GM21381 (cell line): ENCODE measurements around the gene MAGEA1.
"Not testable (repeated sequence)": the region's sequence is repeated elsewhere in the genome, so short reads cannot be mapped to it uniquely, and the experiment has no call there.

Experiments used
- ATAC-seq: cut with Tn5 transposase; IDR thresholded peaks from one replicate; pipeline ENCODE4 v1.9.1; 2021; ENCODE audit warnings: mild to moderate bottlenecking, moderate library complexity; ENCODE audit not compliant: unreplicated experiment

The MAGEA1 gene, protein sequence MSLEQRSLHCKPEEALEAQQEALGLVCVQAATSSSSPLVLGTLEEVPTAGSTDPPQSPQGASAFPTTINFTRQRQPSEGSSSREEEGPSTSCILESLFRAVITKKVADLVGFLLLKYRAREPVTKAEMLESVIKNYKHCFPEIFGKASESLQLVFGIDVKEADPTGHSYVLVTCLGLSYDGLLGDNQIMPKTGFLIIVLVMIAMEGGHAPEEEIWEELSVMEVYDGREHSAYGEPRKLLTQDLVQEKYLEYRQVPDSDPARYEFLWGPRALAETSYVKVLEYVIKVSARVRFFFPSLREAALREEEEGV

DNA sequence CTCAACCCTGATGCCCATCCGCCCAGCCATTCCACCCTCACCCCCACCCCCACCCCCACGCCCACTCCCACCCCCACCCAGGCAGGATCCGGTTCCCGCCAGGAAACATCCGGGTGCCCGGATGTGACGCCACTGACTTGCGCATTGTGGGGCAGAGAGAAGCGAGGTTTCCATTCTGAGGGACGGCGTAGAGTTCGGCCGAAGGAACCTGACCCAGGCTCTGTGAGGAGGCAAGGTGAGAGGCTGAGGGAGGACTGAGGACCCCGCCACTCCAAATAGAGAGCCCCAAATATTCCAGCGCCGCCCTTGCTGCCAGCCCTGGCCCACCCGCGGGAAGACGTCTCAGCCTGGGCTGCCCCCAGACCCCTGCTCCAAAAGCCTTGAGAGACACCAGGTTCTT is at the start of gene MAGEA1:
MAGEA1 (plus strand) TSS at position 154 of the 400 bp plus-strand sequence. CDS start 3,106 bp downstream, outside the sequence.
- no peak for ATAC-seq

DNA sequence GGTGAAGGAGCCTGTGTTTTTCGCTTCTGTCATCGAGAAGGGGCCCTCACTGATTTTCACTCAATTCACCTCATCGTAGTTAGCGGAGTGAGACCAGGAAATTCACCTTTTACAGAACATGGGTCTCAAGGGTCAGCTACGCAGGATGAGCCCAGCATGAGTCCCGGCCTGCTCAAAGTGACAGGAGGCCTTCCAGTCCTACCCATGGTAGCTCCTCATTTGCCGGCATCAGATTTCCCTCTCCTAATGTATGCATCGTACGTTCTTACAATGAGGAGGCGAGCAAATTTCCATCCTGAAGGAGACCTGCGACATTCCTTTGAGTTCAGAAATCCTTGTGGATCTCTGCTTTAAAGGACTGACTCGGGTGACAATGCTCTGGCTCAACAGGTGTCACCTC is 46.2 kb upstream of the MAGEA1 start:
- not testable (repeated sequence) for ATAC-seq

DNA sequence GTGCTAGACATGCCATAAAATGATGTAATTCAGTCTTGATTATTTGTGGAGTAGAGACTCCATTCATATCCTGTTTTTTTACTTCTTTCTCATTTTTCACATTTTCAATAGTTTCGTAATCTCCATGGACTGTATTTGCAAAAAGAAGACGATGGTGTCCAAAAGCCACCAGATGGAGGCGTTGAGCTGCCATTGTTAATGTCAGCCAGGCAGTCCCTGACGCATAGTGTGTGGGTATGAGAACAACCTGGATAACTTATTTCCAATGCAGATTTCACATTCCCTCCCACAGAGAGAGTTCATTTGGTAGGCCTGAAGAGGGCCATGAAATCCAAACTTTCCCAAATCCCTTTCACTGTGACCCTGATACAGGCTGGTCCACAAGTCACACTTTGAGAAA is 40.0 kb upstream of the MAGEA1 start:
- ATAC-seq: not testable (repeated sequence)

DNA sequence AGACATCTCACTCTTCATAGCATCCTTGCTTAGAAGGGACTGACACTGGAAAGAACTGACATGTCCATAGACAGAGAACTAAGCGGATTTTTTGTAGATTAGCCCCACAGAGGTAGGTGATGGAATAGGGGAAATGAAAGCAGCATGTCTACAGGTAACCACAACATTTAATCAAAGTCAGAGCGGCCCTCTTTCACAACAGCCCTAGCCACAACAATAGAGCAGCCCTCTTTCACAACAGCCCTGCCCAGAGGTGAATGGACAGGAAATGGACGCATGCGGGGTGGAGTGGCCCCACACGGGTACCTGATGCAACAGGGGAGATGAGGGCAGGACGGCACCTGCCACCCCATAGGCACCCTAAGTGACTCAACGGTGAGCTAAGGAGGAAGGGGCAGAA is 32.8 kb upstream of the MAGEA1 start:
- ATAC-seq: not testable (repeated sequence)

DNA sequence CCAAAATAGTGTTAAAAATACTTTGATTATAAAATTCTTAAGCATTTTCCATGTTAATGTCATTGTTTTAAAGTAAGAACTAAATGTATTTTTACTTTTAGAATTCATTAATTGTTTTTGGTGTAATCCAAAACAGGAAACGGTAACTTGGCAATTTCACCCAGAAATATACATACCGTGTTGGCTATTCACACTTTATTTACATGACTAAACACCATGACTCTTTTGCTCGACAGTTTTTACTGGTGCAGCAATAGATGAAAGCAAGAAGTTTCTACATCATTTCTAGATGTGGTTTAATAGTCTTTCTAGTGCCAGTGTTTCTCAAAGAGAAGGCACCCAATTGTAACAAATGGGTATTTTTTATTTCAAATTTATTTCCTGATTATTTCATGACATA is 25.6 kb upstream of the MAGEA1 start:
- no peak for ATAC-seq

DNA sequence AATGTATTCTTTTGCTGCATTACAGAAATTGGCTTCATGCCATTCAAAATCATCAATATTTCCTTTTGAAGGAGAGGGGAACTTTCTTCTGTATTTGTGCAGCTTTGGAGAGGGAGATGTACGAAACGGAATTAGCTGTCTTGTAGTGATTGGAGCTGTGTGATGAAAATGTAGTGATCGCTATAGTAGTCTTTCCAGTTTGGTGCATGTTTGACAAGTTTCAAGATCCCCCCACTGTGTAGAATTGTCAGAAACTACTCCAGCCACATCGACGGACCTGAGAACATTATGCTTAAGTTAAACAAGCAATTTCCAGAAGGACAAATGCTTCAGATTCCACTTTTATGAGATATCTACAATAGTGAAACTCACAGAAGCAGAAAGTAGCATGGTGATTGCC is 21.6 kb upstream of the MAGEA1 start:
- ATAC-seq: no peak

DNA sequence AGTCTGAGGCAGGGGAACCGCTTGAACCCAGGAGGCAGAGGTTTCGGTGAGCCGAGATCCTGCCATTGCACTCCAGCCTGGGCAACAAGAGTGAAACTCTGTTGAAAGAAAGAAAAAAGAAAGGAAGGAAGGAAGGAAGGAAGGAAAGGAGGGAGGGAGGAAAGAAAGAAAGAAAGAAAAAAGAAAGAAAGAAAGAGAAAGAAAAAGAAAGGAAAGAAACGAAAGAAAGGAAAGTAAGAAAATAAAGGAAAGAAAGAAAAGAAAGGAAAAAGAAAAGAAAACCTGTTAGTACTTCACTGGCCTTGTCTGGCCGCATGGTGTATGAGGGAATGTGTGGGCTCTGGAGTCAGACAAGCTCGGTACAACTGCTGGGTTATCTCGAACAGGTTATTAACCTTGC is 20.8 kb upstream of the MAGEA1 start:
- no peak for ATAC-seq

DNA sequence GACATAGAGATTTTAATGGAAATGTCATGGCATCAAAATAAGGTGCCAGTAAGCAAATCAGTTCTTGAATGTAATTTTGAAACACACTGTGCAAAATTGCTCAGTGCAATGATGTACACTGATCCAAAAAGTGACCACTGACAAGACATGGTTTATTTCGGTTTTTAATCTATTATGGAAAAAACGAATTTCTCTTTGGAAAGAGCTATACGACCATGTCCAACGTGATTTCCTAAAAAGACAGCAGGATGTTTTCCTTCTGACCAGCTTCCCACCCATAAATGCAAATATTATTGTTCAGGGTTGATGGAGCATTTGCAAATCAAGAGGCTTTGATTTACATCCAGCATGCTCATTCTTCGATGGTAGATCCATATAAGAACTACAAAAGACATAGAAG is 17.1 kb upstream of the MAGEA1 start:
- ATAC-seq: no peak

DNA sequence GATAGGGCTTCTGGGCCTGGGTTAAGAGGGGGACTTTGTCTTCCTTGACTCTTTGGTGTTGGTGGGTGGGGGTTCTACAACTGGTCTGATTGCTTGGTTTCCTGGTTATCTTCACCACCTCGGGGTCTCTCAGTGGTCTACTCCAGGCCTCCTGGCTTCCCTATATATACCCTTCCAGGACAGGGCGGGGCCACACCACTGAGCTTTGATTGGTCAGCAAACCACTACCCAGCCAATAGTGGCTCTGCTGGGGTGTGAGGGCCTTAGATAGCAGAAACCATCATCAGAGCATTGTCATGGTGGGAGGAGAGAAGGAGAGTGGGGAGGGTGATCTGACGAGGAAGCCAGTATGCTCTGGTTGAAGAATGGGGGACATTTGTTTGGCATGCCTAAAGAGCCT is 14.4 kb upstream of the MAGEA1 start:
- no peak for ATAC-seq

DNA sequence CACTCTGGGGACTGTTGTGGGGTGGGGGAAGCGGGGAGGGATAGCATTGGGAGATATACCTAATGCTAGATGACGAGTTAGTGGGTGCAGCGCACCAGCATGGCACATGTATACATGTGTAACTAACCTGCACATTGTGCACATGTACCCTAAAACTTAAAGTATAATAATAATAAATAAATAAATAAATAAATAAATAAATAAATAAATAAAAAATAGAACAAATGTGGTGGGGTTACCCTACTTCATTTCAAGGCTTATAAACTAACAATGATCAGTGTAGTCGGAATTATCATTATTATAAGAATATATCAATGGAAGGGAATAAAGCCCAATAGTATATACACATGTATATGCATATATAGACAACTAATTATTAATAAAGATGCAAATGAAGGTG is 10.7 kb upstream of the MAGEA1 start:
- not testable (repeated sequence) for ATAC-seq

DNA sequence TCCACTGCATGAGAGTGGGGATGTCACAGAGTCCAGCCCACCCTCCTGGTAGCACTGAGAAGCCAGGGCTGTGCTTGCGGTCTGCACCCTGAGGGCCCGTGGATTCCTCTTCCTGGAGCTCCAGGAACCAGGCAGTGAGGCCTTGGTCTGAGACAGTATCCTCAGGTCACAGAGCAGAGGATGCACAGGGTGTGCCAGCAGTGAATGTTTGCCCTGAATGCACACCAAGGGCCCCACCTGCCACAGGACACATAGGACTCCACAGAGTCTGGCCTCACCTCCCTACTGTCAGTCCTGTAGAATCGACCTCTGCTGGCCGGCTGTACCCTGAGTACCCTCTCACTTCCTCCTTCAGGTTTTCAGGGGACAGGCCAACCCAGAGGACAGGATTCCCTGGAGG is 2.7 kb downstream of the MAGEA1 start:
- no peak for ATAC-seq

DNA sequence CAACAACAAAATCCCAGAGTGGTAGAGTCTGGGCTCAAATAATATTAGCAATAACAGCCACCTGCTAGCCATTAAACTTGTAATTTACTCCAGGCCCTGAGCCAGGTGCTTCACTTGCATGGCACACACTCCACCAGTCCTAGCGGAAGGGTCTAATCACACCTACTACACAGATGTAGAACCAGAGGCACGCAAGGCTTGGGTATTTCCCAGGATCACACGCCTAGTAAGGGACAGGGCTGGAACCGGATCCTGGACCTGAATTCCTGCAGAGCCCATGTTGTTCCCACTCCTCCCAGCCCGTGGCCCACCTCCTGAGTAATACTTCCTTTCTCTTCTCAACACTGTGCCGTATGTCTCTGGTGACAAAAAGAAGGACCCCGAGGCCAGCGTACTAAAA is 5.7 kb downstream of the MAGEA1 start:
- ATAC-seq: no peak

DNA sequence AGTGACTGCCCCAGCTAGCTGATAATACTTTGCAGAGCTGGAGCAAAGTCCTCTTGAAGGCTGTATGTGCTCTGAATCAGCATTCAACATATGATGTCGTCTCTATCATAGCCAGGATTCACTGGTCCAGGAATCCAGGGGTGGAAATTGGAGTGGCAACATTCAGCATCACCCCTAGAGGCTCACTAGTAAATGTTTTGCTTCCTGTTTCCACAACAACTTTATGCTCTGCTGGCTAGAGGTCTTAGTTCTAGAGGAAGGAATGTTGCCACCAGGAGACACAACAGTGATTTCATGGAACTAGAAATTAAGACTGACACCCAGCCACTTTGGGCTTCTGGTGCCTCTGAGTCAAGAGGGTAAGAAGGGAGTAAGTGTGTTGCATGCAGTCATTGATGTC is 11.3 kb downstream of the MAGEA1 start:
- ATAC-seq: no peak

DNA sequence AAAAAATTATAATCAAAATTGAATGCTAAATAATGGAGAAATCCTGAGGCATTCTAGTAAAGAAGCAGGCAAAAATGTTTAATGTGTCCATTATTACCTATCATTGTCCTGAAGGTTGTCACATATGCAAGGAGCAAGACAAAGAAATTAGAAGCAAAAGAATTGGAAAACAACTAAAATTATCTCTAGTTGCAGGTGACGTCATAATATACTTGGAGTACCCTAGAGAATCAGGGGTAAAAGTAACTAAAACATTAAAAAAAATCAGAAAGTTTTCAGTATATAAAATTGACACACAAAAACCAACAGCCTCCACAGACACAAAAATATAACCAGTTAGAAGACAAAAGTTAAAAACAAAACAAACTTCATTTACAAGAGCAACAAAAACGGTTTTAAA is 21.4 kb downstream of the MAGEA1 start:
- no peak for ATAC-seq

DNA sequence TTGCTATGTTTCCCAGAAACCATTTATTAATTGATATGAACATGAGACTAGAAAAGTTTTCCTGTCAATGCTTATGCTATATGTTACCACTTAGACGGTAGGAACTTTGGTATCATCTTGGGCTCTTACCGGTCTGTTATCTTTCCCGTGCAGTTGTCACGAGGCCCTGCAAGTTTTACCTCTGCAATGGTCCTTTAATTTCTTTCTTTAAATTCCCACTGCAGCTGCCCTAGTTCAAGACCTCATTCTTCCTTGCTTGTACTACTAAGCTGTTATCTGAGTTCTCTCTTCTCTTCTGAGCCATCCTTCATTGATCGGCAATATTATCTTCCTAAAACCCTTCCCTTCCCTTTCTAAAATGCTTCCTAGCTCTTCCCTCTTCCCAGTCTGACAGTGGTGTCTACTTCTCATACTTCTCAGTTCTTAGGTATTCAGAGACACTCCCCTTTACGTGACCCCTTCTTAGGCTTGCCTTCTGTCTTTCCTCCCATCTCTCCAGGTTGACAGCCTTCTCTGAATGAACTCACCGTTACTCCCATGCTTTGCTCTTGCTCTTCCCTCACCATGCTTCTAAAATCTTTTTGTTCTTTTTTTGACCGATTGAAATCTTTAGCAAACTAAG is 27.5 kb downstream of the MAGEA1 start:
- no peak for ATAC-seq

DNA sequence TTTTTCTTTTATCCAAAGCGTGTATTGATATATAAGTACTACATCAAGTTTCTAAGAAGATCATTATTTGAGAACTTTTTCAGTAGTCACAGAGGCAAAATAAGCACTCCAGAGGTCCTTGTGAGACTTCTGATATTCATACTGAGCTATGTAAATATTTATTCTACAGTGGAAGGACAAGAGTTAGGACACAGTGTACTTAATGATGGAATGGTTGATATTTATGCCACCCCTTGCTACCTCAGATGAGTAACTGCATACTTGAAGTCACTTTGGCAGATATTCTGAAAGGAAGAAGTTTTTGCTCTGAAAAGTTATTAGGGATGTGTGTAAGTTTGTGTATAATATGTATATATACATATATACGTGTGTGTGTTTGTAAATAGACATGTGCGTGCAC is 30.3 kb downstream of the MAGEA1 start:
- no peak for ATAC-seq

DNA sequence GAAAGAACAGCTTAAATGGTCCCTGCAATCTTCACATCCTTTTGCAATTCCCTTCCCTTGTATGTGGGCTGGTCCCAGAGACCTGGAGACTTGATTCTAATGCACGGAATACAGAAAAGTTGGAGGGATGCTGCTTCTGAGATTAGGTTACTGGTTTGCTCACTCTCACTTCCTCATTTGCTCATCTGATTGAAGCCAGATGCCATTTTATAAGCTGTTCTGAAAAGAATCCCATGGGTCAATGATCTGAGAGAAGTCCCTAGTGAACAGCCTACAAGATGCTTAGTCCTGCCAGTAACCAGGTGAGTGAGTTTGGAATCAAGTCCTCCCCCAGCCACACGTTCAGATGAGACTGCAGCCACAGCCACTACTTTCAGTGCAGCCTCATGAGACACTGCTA is 35.9 kb downstream of the MAGEA1 start:
- ATAC-seq: no peak

DNA sequence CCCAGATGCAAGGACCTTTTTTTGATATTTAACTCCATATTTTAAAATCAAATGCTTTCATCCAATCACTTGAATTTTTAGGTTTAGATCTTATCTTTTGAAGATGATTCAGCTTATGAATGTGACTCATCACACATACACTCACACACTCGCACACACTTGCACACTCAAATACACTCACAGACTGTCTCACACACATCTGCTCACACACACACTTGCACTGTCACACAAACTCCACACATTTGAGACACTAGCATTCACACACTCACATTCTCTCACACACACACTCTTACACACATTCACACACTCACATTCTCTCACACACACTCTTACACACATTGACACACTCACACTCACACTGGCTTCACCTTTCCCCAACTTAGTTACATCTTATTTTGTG is 37.8 kb downstream of the MAGEA1 start:
- ATAC-seq: no peak

DNA sequence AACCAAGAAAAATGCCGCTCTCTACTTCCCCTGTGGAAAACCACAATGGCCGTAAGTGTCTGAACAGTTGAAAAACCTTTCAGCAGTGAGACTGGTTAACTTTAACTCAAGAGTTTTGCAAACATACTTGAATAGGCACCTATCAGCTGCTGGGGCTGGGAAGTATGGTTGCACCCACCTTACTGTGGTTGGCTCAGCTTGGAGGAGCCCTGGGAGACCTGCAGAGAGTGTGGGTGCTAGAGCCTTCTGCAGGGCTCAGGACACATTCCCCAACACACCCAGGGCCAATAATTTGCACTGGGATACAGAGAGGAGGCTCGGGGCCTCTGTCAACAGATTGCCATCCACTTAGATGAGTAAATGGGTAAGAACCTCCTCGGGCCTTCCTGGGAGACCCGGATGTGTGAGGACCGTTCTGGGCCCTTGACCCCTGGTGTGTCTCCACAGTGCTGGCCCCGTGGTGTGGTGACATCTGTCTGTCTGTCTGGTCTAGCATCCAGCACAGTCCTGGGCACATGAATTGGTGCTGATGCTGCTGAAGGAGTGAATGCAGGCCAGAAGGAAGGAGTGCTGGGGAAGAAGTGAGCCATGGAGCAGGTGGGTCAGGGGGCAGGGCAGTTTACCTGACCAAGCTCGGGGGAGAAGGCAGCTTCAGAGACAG is 46.5 kb downstream of the MAGEA1 start:
- no peak for ATAC-seq

DNA sequence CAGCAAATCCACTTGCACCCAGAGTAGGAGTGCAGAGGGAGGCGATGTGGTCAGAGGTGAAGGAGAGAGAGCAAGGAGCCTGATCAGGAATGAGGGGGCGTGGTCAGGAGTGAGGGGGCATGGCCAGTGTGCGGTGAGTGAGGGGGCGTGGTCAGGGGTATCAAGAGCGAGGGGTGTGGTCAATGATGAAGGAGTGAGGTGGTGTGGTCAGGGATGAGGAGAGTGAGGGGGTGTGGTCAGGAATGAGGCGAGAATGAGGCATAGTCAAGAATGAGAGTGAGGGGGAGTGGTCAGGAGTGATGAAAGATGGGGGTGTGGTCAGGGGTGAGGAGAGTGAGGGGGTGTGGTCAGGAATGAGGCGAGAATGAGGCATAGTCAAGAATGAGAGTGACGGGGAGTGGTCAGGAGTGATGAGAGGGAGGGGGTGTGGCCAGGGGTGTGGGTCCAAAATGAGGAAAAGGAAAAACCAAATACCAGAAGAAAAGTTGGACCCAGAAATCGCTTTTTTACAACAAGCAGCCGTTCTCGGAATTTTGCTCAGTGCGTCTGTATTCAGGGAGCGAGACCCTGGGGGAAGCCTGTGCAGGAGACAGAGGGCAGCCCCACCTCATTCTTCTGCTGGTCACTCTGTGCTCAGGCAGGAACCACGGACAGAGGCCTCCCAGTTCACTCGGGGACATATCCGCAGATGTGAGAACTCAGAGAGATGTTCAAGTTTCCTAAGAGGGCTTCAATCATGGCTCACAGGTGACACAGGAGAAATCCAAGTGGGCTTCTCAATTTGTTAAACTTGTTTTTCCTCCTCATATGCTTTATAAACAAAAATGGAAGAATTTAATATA is 47.5 kb downstream of the MAGEA1 start:
- ATAC-seq: no peak
